ENCODE data around the gene MPZL3. TPM values are rescaled to one million over a fixed set of nuclear protein-coding genes. Genes with fewer than 3 reads are reported as not detected.
A peak's percentile ranks its signal among the peaks of the same experiment; 100 is the strongest.

The MPZL3 gene
- total RNA-seq, 1 donor from 2014 or later = 34.8 TPM

DNA sequence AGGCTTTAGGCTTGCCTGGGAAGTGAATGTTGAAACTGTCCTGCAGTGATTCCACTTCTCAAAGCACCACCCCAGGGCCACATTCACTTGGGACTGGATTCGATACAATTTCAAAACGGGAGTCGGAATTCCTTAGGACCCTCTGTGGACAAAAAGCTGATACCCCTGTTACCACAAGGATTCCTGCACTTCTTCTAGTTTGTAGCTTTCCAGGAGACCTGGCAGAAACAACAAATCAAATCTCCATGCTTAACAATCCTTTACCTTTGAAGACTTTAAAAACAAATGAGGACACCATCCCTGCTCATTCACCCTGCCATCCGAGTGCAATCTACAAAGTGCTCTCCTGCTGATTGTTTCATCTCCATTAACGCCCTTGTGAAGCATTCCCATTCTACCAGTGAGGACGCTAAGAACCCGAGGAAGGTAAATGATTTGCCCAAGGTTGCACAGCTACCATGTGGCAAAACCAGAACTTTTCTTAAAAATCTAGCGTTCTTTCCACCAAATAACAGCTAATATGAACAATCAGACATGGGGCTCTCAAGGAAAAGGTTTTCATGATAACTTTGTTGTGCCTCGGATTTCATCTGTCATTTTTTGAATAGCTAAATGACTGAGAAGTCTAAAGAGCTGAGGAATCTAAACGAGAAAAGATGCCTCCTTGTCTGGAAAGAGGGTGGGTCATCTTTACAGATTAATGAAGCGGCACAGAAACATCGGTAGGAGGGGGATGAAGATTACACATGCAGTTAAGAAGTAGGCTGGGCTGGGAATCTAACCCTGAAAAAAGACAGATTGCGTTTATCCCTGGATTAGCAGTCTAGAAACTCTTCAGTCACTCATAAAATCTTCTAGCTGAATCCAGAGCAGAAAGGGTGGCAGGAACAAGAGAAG lies 12.7 kb upstream of the MPZL3 start:
- peaks cover 16% of the 10 kb centered on the region for H3K36me3 ChIP-seq (ENCODE audit: control insufficient read depth, insufficient read depth, low read length)
- no peaks in the 10 kb centered on the region for H3K27me3 ChIP-seq (ENCODE audit: control insufficient read depth, insufficient read depth, low read length)
- TF ChIP-seq, protein P1, sequence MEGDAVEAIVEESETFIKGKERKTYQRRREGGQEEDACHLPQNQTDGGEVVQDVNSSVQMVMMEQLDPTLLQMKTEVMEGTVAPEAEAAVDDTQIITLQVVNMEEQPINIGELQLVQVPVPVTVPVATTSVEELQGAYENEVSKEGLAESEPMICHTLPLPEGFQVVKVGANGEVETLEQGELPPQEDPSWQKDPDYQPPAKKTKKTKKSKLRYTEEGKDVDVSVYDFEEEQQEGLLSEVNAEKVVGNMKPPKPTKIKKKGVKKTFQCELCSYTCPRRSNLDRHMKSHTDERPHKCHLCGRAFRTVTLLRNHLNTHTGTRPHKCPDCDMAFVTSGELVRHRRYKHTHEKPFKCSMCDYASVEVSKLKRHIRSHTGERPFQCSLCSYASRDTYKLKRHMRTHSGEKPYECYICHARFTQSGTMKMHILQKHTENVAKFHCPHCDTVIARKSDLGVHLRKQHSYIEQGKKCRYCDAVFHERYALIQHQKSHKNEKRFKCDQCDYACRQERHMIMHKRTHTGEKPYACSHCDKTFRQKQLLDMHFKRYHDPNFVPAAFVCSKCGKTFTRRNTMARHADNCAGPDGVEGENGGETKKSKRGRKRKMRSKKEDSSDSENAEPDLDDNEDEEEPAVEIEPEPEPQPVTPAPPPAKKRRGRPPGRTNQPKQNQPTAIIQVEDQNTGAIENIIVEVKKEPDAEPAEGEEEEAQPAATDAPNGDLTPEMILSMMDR (IDR thresholded peaks at IDR 0.05; ENCODE audit: insufficient read depth, low read length, severe bottlenecking) = no peak
- DNase-seq (ENCODE audit: low read depth) (peak; percentile 50), FAIRE-seq (no peak)
- peak overlapping the region; percentile 57 for H3K4me3 ChIP-seq (ENCODE audit: low read depth, low read length)

DNA sequence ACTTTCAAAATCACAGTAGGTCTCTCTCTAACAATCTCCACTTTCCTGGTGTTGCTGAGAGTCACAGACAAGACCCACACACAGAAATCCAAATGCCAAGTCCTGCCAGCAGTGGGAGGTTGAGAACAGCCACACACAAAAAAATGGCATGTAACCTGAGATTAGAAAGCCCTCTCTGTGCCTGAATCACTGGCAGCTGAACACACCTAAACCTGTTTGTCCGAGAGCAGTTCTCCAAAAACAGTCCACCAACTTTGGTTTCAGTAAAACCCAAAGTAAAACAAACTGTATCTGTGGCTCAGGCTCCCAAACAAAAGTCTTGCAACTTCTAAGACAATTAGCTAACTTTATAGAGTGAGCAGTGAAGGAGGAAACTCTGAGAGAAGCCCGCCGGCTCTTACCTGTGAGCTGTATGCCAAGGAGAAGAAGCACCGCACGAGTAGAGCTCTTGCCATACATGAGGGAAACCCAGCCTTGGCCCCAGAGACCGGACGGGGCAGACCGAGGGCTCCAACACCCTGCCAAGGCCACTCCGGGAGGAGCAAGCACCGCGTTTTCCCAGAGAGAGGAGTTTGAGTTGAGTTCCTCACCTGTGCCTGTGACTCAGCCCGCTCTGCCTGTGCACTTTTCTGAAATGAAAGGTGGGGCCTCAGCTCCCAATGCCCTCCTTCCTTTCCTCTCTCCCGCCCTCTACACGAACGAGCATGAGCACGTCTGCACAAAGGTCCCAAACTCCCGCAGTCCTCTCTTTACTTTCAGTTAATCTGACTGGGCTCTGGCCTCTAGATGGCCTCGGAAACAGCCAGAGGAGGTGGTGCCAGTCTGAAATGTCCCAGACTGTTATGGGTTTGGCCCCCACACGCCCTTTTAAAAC lies 11.8 kb upstream of the MPZL3 start, which contains the start of gene MPZL2:
TSS of gene MPZL2 (minus strand) at position 603 of the 874 bp plus-strand sequence. CDS start at position 459, 144 bp downstream.
- Histone ChIP-seq H3K4me3 (ENCODE audit: low read depth, low read length) (peak within 1 kb of the TSS; percentile 57), H3K36me3 (ENCODE audit: control insufficient read depth, insufficient read depth, low read length) (peaks cover 18% of the 10 kb centered on the region), H3K27me3 (ENCODE audit: control insufficient read depth, insufficient read depth, low read length) (no peaks in the 10 kb centered on the region)
- TF ChIP-seq, protein P1 (IDR thresholded peaks at IDR 0.05; ENCODE audit: insufficient read depth, low read length, severe bottlenecking) = peak; percentile 38
- peak; percentile 98 for DNase-seq (ENCODE audit: low read depth)
- peak; percentile 93 for FAIRE-seq

DNA sequence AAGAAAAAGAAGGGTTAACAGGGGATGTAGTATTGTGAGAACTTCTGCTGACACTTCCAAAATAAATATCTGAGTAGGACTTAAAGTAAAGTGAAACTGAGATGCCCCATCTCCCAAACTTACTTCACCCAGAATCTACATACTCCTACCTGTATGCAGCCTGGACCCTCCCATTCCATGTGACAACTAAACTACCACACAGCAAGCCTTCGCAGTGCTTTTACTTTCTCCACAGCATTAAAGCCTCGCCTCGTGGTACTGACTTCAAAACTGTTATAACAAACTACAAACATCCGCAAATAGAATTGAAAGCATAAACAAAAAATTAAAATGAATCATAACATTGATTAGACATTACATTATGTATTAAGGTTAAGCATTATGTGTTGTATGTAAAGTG lies 10.9 kb upstream of the MPZL3 start:
- DNase-seq (ENCODE audit: low read depth) (peak; percentile 13), FAIRE-seq (no peak)
- peak overlapping the region; percentile 57 for H3K4me3 ChIP-seq (ENCODE audit: low read depth, low read length)
- no peaks in the 10 kb centered on the region for H3K27me3 ChIP-seq (ENCODE audit: control insufficient read depth, insufficient read depth, low read length)
- TF ChIP-seq, protein P1 (IDR thresholded peaks at IDR 0.05; ENCODE audit: insufficient read depth, low read length, severe bottlenecking) = no peak
- H3K36me3 ChIP-seq (ENCODE audit: control insufficient read depth, insufficient read depth, low read length) = peaks cover 20% of the 10 kb centered on the region

DNA sequence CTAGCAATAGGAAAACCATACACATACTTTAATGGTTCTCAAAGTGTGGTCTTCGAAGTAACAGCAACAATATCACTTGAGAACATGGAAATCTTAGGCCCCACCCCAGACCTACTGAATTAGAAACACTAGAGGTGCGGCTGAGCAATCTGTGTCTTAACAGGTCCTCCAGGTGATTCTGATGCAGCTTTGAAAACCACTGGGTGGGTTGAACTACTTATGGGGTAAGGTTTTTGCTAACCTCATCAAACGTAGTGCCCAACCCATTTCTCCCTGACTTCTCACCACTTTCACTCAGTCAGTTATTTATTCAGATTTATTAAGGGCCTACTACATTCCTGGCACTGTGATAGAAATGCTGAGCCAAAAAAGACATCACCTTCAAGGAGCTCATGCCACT lies 8.2 kb upstream of the MPZL3 start:
- H3K27me3 ChIP-seq (ENCODE audit: control insufficient read depth, insufficient read depth, low read length) = no peaks in the 10 kb centered on the region
- TF ChIP-seq, protein P1 (IDR thresholded peaks at IDR 0.05; ENCODE audit: insufficient read depth, low read length, severe bottlenecking) = no peak
- no peak for FAIRE-seq
- H3K36me3 ChIP-seq (ENCODE audit: control insufficient read depth, insufficient read depth, low read length) = peaks cover 20% of the 10 kb centered on the region
- H3K4me3 ChIP-seq (ENCODE audit: low read depth, low read length) = no peak overlapping the region
- no peak for DNase-seq (ENCODE audit: low read depth)

DNA sequence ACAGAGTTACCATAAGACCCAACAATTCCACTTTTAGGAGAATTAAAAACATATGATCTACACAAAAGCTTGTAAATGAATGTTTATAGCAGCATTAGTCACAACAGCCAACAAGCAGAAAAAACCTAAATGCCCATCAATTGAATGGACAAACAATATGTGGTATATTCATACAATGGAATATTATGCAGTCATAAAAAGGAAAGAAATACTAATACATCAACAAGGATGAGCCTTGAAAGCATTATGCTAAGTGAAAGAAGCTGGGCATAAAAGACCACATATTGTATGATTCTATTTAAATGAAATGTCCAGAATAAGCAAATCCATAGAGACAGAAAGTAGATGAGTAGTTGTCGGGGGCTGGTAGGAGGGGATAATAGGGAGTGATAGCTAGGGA lies 7.0 kb upstream of the MPZL3 start:
- DNase-seq (ENCODE audit: low read depth) (no peak), FAIRE-seq (no peak)
- Histone ChIP-seq H3K27me3 (ENCODE audit: control insufficient read depth, insufficient read depth, low read length) (no peaks in the 10 kb centered on the region), H3K36me3 (ENCODE audit: control insufficient read depth, insufficient read depth, low read length) (peaks cover 20% of the 10 kb centered on the region), H3K4me3 (ENCODE audit: low read depth, low read length) (no peak overlapping the region)
- TF ChIP-seq, protein P1 (IDR thresholded peaks at IDR 0.05; ENCODE audit: insufficient read depth, low read length, severe bottlenecking) = no peak
